ENCODE measurements around the gene POLRMT.

DNA sequence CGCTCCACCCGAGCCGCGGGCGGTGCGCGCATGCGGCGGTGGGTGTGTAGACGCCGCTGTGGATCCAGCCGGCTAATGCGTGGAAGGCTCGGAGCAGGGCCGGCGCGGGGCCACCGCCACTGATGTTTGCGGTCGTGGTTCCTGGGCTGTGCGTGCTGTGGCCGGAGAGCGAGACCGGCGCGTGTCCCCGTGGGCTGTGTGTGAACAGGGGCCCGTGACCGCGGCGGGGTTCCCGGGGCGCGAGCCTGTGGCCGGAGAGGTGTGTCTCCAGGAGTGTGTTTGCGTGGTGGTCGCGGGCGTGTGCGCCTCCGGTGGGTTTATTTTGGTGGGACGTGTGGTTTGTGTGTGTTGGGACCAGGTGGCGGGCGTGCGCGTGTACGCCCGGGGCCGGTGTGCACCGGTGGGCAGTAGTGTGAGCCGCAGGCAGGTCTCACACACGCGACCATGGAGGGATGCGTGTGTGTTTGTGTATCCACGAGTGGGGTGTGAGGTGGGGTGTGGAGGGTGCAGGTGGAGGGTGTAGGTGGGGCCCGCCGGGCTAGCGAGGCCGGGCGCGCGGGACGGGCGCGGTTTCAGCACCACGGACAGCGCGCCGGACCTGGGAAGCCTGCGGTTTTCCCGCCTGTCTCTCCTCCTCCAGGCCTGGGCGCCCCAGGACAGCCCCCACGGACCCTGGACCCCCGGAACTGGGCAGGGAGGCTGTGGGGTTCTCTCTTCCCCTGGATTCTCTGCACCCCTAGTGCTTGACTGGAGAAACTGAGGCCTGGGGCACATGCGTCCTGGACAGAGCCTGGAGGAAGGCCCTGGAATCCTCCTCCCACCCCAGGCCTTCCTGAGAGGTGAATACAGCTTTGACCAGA lies 42.0 kb downstream of the POLRMT start:
- TF ChIP-seq, protein P1, sequence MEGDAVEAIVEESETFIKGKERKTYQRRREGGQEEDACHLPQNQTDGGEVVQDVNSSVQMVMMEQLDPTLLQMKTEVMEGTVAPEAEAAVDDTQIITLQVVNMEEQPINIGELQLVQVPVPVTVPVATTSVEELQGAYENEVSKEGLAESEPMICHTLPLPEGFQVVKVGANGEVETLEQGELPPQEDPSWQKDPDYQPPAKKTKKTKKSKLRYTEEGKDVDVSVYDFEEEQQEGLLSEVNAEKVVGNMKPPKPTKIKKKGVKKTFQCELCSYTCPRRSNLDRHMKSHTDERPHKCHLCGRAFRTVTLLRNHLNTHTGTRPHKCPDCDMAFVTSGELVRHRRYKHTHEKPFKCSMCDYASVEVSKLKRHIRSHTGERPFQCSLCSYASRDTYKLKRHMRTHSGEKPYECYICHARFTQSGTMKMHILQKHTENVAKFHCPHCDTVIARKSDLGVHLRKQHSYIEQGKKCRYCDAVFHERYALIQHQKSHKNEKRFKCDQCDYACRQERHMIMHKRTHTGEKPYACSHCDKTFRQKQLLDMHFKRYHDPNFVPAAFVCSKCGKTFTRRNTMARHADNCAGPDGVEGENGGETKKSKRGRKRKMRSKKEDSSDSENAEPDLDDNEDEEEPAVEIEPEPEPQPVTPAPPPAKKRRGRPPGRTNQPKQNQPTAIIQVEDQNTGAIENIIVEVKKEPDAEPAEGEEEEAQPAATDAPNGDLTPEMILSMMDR (IDR thresholded peaks at IDR 0.05; ENCODE audit: poor library complexity), result no peak
- peak; percentile 43 for TF ChIP-seq EZH2 (IDR thresholded peaks at IDR 0.05; ENCODE audit: borderline replicate concordance)

Data from hepatocyte (in vitro differentiated cells).